Ectodermal cell (in vitro differentiated cells): Measurements from ENCODE around the gene RRBP1. TPM values are rescaled to one million over a fixed set of nuclear protein-coding genes. Genes with fewer than 3 reads are reported as not detected.

ENCODE experiments used
- H3K27ac ChIP-seq: 2 replicates; pipeline ENCODE4 v1.7.0; 2013; ENCODE audit warnings: mild to moderate bottlenecking, low read depth, low read length; ENCODE audit not compliant: insufficient read depth, poor library complexity, severe bottlenecking
- H3K27me3 ChIP-seq: 2 replicates; pipeline ENCODE4 v1.7.0; 2013; ENCODE audit warnings: mild to moderate bottlenecking, low read length; ENCODE audit not compliant: insufficient read depth, control insufficient read depth, poor library complexity, severe bottlenecking
- H3K36me3 ChIP-seq: one replicate; pipeline ENCODE4 v1.7.0; 2013; ENCODE audit warnings: low read length; ENCODE audit not compliant: control insufficient read depth, insufficient read depth
- H3K4me1 ChIP-seq: one replicate; pipeline ENCODE4 v1.7.0; 2013; ENCODE audit warnings: low read length; ENCODE audit not compliant: control insufficient read depth, insufficient read depth
- H3K4me3 ChIP-seq: 2 replicates; pipeline ENCODE4 v1.7.0; 2013; ENCODE audit warnings: low read depth, low read length, control low read depth; ENCODE audit not compliant: insufficient read depth
- H3K9me3 ChIP-seq: 2 replicates; pipeline ENCODE4 v1.7.0; 2013; ENCODE audit warnings: mild to moderate bottlenecking, low read length, moderate library complexity; ENCODE audit not compliant: control insufficient read depth
- WGBS, 2 experiments: methylation state at CpG; one replicate each; pipeline ENCODE4 v1.1.7; 2013; ENCODE audit warnings: missing lambda C conversion rate in 2 of 2; 5-methylcytosine and 5-hydroxymethylcytosine counted together
- polyA plus RNA-seq, 4 experiments: library from polyadenylated mRNA; stranded (reverse); fragments of 50-300 nt; gene quantifications; one replicate each; pipeline ENCODE4 v1.2.3, GENCODE V29; 2013

The RRBP1 gene
- polyA plus RNA-seq (2013, experiment 1 of 4), result 62.9 TPM
- 72.2 TPM for polyA plus RNA-seq (2013, experiment 2 of 4)
- 40.4 TPM for polyA plus RNA-seq (2013, experiment 3 of 4)
- polyA plus RNA-seq (2013, experiment 4 of 4), result 49.1 TPM

- Histone ChIP-seq H3K27ac (peak within 1 kb of the TSS; percentile 50), H3K4me3 (peak within 1 kb of the TSS; percentile 68), H3K27me3 (no peaks in the 10 kb centered on the region), H3K4me1 (peaks cover 11% of the 10 kb centered on the region), H3K9me3 (no peaks in the 10 kb centered on the region), H3K36me3 (no peaks in the 10 kb centered on the region)
- WGBS, 2 experiments, result 0% methylated on average over 79 of the region's 79 CpGs
These were observed at the start of gene RRBP1 for GRCh38 chr20:17682103-17682888. Gene RRBP1 (minus strand): TSS chr20:17682242. CDS start chr20:17660507, 21,735 bp downstream.

- Histone ChIP-seq H3K27ac (no peak overlapping the region), H3K4me1 (peaks cover 3% of the 10 kb centered on the region), H3K9me3 (no peaks in the 10 kb centered on the region), H3K27me3 (no peaks in the 10 kb centered on the region), H3K36me3 (no peaks in the 10 kb centered on the region), H3K4me3 (no peak overlapping the region)
- WGBS, 2 experiments, result 95% methylated on average over 5 of the region's 5 CpGs
These were observed 49.2 kb upstream of the RRBP1 start for GRCh38 chr20:17731233-17731632.

GRCh38 chr20:17730071-17730470 lies 48.0 kb upstream of the RRBP1 start:
- H3K4me1 ChIP-seq, result peaks cover under 1% of the 10 kb centered on the region
- H3K27ac ChIP-seq, result no peak overlapping the region
- H3K9me3 ChIP-seq, result no peaks in the 10 kb centered on the region
- 89 to 90% methylated on average over 10 of the region's 10 CpGs for WGBS, 2 experiments
- no peak overlapping the region for H3K4me3 ChIP-seq
- H3K27me3 ChIP-seq, result no peaks in the 10 kb centered on the region
- H3K36me3 ChIP-seq, result no peaks in the 10 kb centered on the region

- Histone ChIP-seq H3K4me3 (no peak overlapping the region), H3K27me3 (no peaks in the 10 kb centered on the region), H3K36me3 (no peaks in the 10 kb centered on the region), H3K27ac (no peak overlapping the region), H3K4me1 (no peaks in the 10 kb centered on the region), H3K9me3 (no peaks in the 10 kb centered on the region)
- WGBS, 2 experiments, result 88 to 92% methylated on average over 12 of the region's 12 CpGs
These were observed 46.0 kb upstream of the RRBP1 start for GRCh38 chr20:17728074-17728473.

- Histone ChIP-seq H3K9me3 (no peaks in the 10 kb centered on the region), H3K4me3 (no peak overlapping the region), H3K27me3 (no peaks in the 10 kb centered on the region), H3K4me1 (no peaks in the 10 kb centered on the region), H3K27ac (no peak overlapping the region), H3K36me3 (no peaks in the 10 kb centered on the region)
- WGBS, 2 experiments, result 96 to 97% methylated on average over 10 of the region's 10 CpGs
These were observed 45.3 kb upstream of the RRBP1 start for GRCh38 chr20:17727351-17727750.

GRCh38 chr20:17726902-17727301 lies 44.9 kb upstream of the RRBP1 start:
- H3K36me3 ChIP-seq, result no peaks in the 10 kb centered on the region
- no peak overlapping the region for H3K4me3 ChIP-seq
- no peaks in the 10 kb centered on the region for H3K4me1 ChIP-seq
- no peak overlapping the region for H3K27ac ChIP-seq
- WGBS, 2 experiments, result 87 to 89% methylated on average over 4 of the region's 4 CpGs
- H3K27me3 ChIP-seq, result no peaks in the 10 kb centered on the region
- no peaks in the 10 kb centered on the region for H3K9me3 ChIP-seq

- no peak overlapping the region for H3K27ac ChIP-seq
- no peak overlapping the region for H3K4me3 ChIP-seq
- no peaks in the 10 kb centered on the region for H3K4me1 ChIP-seq
These were observed 43.2 kb upstream of the RRBP1 start for GRCh38 chr20:17725094-17725835.

GRCh38 chr20:17723301-17723691 lies 41.3 kb upstream of the RRBP1 start:
- Histone ChIP-seq H3K36me3 (no peaks in the 10 kb centered on the region), H3K27me3 (no peaks in the 10 kb centered on the region)
- 92% methylated on average over 5 of the region's 5 CpGs for WGBS, 2 experiments

More at GRCh38 chr20:17725094-17725835, 43.2 kb upstream of the RRBP1 start:
- no peaks in the 10 kb centered on the region for H3K36me3 ChIP-seq
- WGBS, 2 experiments, result 93 to 95% methylated on average over 13 of the region's 13 CpGs
- H3K9me3 ChIP-seq, result no peaks in the 10 kb centered on the region
- H3K27me3 ChIP-seq, result no peaks in the 10 kb centered on the region

GRCh38 chr20:17722493-17723300 lies 40.7 kb upstream of the RRBP1 start:
- Histone ChIP-seq H3K36me3 (no peaks in the 10 kb centered on the region), H3K9me3 (no peaks in the 10 kb centered on the region), H3K4me3 (no peak overlapping the region), H3K4me1 (no peaks in the 10 kb centered on the region), H3K27ac (no peak overlapping the region), H3K27me3 (no peaks in the 10 kb centered on the region)
- WGBS, 2 experiments, result 91 to 92% methylated on average over 14 of the region's 14 CpGs

More at GRCh38 chr20:17723301-17723691, 41.3 kb upstream of the RRBP1 start:
- Histone ChIP-seq H3K27ac (no peak overlapping the region), H3K4me1 (no peaks in the 10 kb centered on the region), H3K4me3 (no peak overlapping the region), H3K9me3 (no peaks in the 10 kb centered on the region)
